Measurements from ENCODE around the gene HDAC1. TPM values are rescaled to one million over a fixed set of nuclear protein-coding genes. Genes with fewer than 3 reads are reported as not detected.
"Not testable (repeated sequence)": the region's sequence is repeated elsewhere in the genome, so short reads cannot be mapped to it uniquely, and the experiment has no call there.

Gene HDAC1
- total and polyA plus RNA-seq, 2 experiments from 2014 or later = 53.8 to 58.5 TPM

- in situ Hi-C loops (cut with MboI) = no loop called here
- H3F3A ChIP-seq (ENCODE audit: insufficient read depth) = no peaks in the 10 kb centered on the region
- H4K20me1 ChIP-seq (ENCODE audit: insufficient read depth) = no peaks in the 10 kb centered on the region
- H3K4me3 ChIP-seq = no peak overlapping the region
- no peak overlapping the region for H2AFZ ChIP-seq
- H3K9me2 ChIP-seq (ENCODE audit: insufficient read depth) = no peaks in the 10 kb centered on the region
- no peak overlapping the region for H3K9ac ChIP-seq
- H3K4me1 ChIP-seq (ENCODE audit: insufficient read depth) = no peaks in the 10 kb centered on the region
- H3K36me3 ChIP-seq (ENCODE audit: low read depth) = no peaks in the 10 kb centered on the region
- no peak for TF ChIP-seq EZH2 (IDR thresholded peaks at IDR 0.05; ENCODE audit: insufficient read depth, poor library complexity, severe bottlenecking)
- no peak for TF ChIP-seq EZH2phosphoT487 (IDR thresholded peaks at IDR 0.05; ENCODE audit: insufficient read depth, low read depth)
- 66 to 70% methylated on average over 25 to 28 of the region's 30 CpGs for WGBS, 2 experiments (ENCODE audit: low coverage in 1 of 2, low lambda C conversion rate in 2 of 2, missing lambda C conversion rate in 2 of 2)
- no peak for DNase-seq
- H3K79me2 ChIP-seq (ENCODE audit: insufficient read depth) = no peaks in the 10 kb centered on the region
- H3K4me2 ChIP-seq (ENCODE audit: unreplicated experiment) = no peak overlapping the region
- no peaks in the 10 kb centered on the region for H3K9me3 ChIP-seq (ENCODE audit: low read depth)
- H3K27me3 ChIP-seq (replicated peaks; ENCODE audit: insufficient read depth) = peaks cover 18% of the 10 kb centered on the region
- H3K27ac ChIP-seq = no peak overlapping the region
Observed at GRCh38 chr1:32276032-32276782, 15.7 kb upstream of the HDAC1 start.

- H2AFZ ChIP-seq; H3K36me3 ChIP-seq (ENCODE audit: low read depth); H4K20me1 ChIP-seq (ENCODE audit: insufficient read depth); H3K4me1 ChIP-seq (ENCODE audit: insufficient read depth); H3K4me2 ChIP-seq (ENCODE audit: unreplicated experiment); in situ Hi-C loops (cut with MboI); H3K4me3 ChIP-seq; H3K27me3 ChIP-seq (replicated peaks; ENCODE audit: insufficient read depth); H3K27ac ChIP-seq; H3K9me3 ChIP-seq (ENCODE audit: low read depth); H3K9me2 ChIP-seq (ENCODE audit: insufficient read depth); H3K9ac ChIP-seq; H3F3A ChIP-seq (ENCODE audit: insufficient read depth); DNase-seq; H3K79me2 ChIP-seq (ENCODE audit: insufficient read depth): not testable (repeated sequence)
- WGBS, 2 experiments (ENCODE audit: low coverage in 1 of 2, low lambda C conversion rate in 2 of 2, missing lambda C conversion rate in 2 of 2) = 79 to 86% methylated on average over 8 of the region's 8 CpGs
Observed at GRCh38 chr1:32284777-32285176, 7.1 kb upstream of the HDAC1 start.

- in situ Hi-C loops (cut with MboI) = no loop called here
- Histone ChIP-seq H3F3A (ENCODE audit: insufficient read depth) (peaks cover 5% of the 10 kb centered on the region), H3K9me3 (ENCODE audit: low read depth) (no peaks in the 10 kb centered on the region), H3K36me3 (ENCODE audit: low read depth) (no peaks in the 10 kb centered on the region), H3K27ac (no peak overlapping the region), H3K4me2 (ENCODE audit: unreplicated experiment) (no peak overlapping the region), H3K9me2 (ENCODE audit: insufficient read depth) (no peaks in the 10 kb centered on the region), H3K27me3 (replicated peaks; ENCODE audit: insufficient read depth) (no peaks in the 10 kb centered on the region), H3K9ac (no peak overlapping the region), H3K4me1 (ENCODE audit: insufficient read depth) (no peaks in the 10 kb centered on the region), H2AFZ (no peak overlapping the region), H3K4me3 (no peak overlapping the region), H3K79me2 (ENCODE audit: insufficient read depth) (no peaks in the 10 kb centered on the region), H4K20me1 (ENCODE audit: insufficient read depth) (no peaks in the 10 kb centered on the region)
- WGBS, 2 experiments (ENCODE audit: low coverage in 1 of 2, low lambda C conversion rate in 2 of 2, missing lambda C conversion rate in 2 of 2) = 82 to 90% methylated on average over 3 of the region's 3 CpGs
- TF ChIP-seq EZH2phosphoT487 (IDR thresholded peaks at IDR 0.05; ENCODE audit: insufficient read depth, low read depth) (no peak), EZH2 (IDR thresholded peaks at IDR 0.05; ENCODE audit: insufficient read depth, poor library complexity, severe bottlenecking) (no peak)
- no peak for DNase-seq
Observed at GRCh38 chr1:32285658-32286057, 6.2 kb upstream of the HDAC1 start.

- 87 to 91% methylated on average over 4 of the region's 4 CpGs for WGBS, 2 experiments (ENCODE audit: low coverage in 1 of 2, low lambda C conversion rate in 2 of 2, missing lambda C conversion rate in 2 of 2)
- no peaks in the 10 kb centered on the region for H3K9me2 ChIP-seq (ENCODE audit: insufficient read depth)
- no peak overlapping the region for H3K9ac ChIP-seq
- in situ Hi-C loops (cut with MboI) = no loop called here
- H3K4me3 ChIP-seq = no peak overlapping the region
- no peak overlapping the region for H3K4me2 ChIP-seq (ENCODE audit: unreplicated experiment)
- no peak overlapping the region for H3K27ac ChIP-seq
- peaks cover 6% of the 10 kb centered on the region for H3K4me1 ChIP-seq (ENCODE audit: insufficient read depth)
- no peaks in the 10 kb centered on the region for H3K79me2 ChIP-seq (ENCODE audit: insufficient read depth)
- H2AFZ ChIP-seq = no peak overlapping the region
- H3K36me3 ChIP-seq (ENCODE audit: low read depth) = no peaks in the 10 kb centered on the region
- H4K20me1 ChIP-seq (ENCODE audit: insufficient read depth) = no peaks in the 10 kb centered on the region
- H3K9me3 ChIP-seq (ENCODE audit: low read depth) = no peaks in the 10 kb centered on the region
- no peak for DNase-seq
- peaks cover 14% of the 10 kb centered on the region for H3F3A ChIP-seq (ENCODE audit: insufficient read depth)
- no peak for TF ChIP-seq EZH2 (IDR thresholded peaks at IDR 0.05; ENCODE audit: insufficient read depth, poor library complexity, severe bottlenecking)
- TF ChIP-seq EZH2phosphoT487 (IDR thresholded peaks at IDR 0.05; ENCODE audit: insufficient read depth, low read depth) = no peak
- no peaks in the 10 kb centered on the region for H3K27me3 ChIP-seq (replicated peaks; ENCODE audit: insufficient read depth)
Observed at GRCh38 chr1:32286763-32287162, 5.1 kb upstream of the HDAC1 start.

GRCh38 chr1:32289256-32289655 lies 2.6 kb upstream of the HDAC1 start:
- DNase-seq = no peak
- 85 to 92% methylated on average over 7 of the region's 7 CpGs for WGBS, 2 experiments (ENCODE audit: low coverage in 1 of 2, low lambda C conversion rate in 2 of 2, missing lambda C conversion rate in 2 of 2)
- H3K4me2 ChIP-seq (ENCODE audit: unreplicated experiment) = no peak overlapping the region
- no peak overlapping the region for H3K4me3 ChIP-seq
- H3K9me3 ChIP-seq (ENCODE audit: low read depth) = no peaks in the 10 kb centered on the region
- in situ Hi-C loops (cut with MboI) = no loop called here
- H2AFZ ChIP-seq = no peak overlapping the region
- H3K4me1 ChIP-seq (ENCODE audit: insufficient read depth) = peaks cover 6% of the 10 kb centered on the region
- no peak overlapping the region for H3K27ac ChIP-seq
- H3K9ac ChIP-seq = no peak overlapping the region
- no peaks in the 10 kb centered on the region for H3K27me3 ChIP-seq (replicated peaks; ENCODE audit: insufficient read depth)
- peaks cover 14% of the 10 kb centered on the region for H3F3A ChIP-seq (ENCODE audit: insufficient read depth)
- H3K9me2 ChIP-seq (ENCODE audit: insufficient read depth) = no peaks in the 10 kb centered on the region
- TF ChIP-seq EZH2phosphoT487 (IDR thresholded peaks at IDR 0.05; ENCODE audit: insufficient read depth, low read depth) = no peak
- no peak for TF ChIP-seq EZH2 (IDR thresholded peaks at IDR 0.05; ENCODE audit: insufficient read depth, poor library complexity, severe bottlenecking)
- H3K36me3 ChIP-seq (ENCODE audit: low read depth) = no peaks in the 10 kb centered on the region
- peaks cover 23% of the 10 kb centered on the region for H3K79me2 ChIP-seq (ENCODE audit: insufficient read depth)
- no peaks in the 10 kb centered on the region for H4K20me1 ChIP-seq (ENCODE audit: insufficient read depth)

Measured in GM23248 (cell line).